ENCODE results near the gene TFF2.
A peak's percentile ranks its signal among the peaks of the same experiment; 100 is the strongest.

TFF2 gene

GRCh38 chr21:42384156-42384945 is 33.6 kb upstream of the TFF2 start:
- no peak for DNase-seq (ENCODE audit: low spot score)

GRCh38 chr21:42383331-42383730 is 32.5 kb upstream of the TFF2 start:
- no peak for DNase-seq (ENCODE audit: low spot score)

- no peak for DNase-seq (ENCODE audit: low spot score)
These were observed 32.1 kb upstream of the TFF2 start for GRCh38 chr21:42382915-42383314.

GRCh38 chr21:42381347-42381984 is 30.7 kb upstream of the TFF2 start:
- DNase-seq (ENCODE audit: low spot score): peak; percentile 3

- no peak for DNase-seq (ENCODE audit: low spot score)
These were observed 28.8 kb upstream of the TFF2 start for GRCh38 chr21:42379426-42380215.

GRCh38 chr21:42378418-42378817 is 27.6 kb upstream of the TFF2 start:
- DNase-seq (ENCODE audit: low spot score): no peak

GRCh38 chr21:42377951-42378340 is 27.2 kb upstream of the TFF2 start:
- DNase-seq (ENCODE audit: low spot score): no peak

- no peak for DNase-seq (ENCODE audit: low spot score)
These were observed 26.6 kb upstream of the TFF2 start for GRCh38 chr21:42377211-42377950.

- no peak for DNase-seq (ENCODE audit: low spot score)
These were observed 25.7 kb upstream of the TFF2 start for GRCh38 chr21:42376338-42376982.

- no peak for DNase-seq (ENCODE audit: low spot score)
These were observed 25.2 kb upstream of the TFF2 start for GRCh38 chr21:42375966-42376337.

GRCh38 chr21:42375506-42375905 is 24.7 kb upstream of the TFF2 start:
- no peak for DNase-seq (ENCODE audit: low spot score)

GRCh38 chr21:42374864-42375499 is 24.2 kb upstream of the TFF2 start:
- DNase-seq (ENCODE audit: low spot score): no peak

- DNase-seq (ENCODE audit: low spot score): no peak
These were observed 23.7 kb upstream of the TFF2 start for GRCh38 chr21:42374457-42374856.

- DNase-seq (ENCODE audit: low spot score): no peak
These were observed 23.2 kb upstream of the TFF2 start for GRCh38 chr21:42373908-42374455.

GRCh38 chr21:42373196-42373907 is 22.6 kb upstream of the TFF2 start:
- no peak for DNase-seq (ENCODE audit: low spot score)

- no peak for DNase-seq (ENCODE audit: low spot score)
These were observed 20.3 kb upstream of the TFF2 start for GRCh38 chr21:42370894-42371654.

GRCh38 chr21:42369821-42370220 is 19.0 kb upstream of the TFF2 start:
- DNase-seq (ENCODE audit: low spot score): no peak

GRCh38 chr21:42367367-42368165 is 16.8 kb upstream of the TFF2 start:
- DNase-seq (ENCODE audit: low spot score): no peak

Measured in pons (tissue), 1 donor.